Ascending aorta (tissue), 2 donors: ENCODE measurements around the gene VPS37B. TPM values are rescaled to one million over a fixed set of nuclear protein-coding genes. Genes with fewer than 3 reads are reported as not detected.
A peak's percentile ranks its signal among the peaks of the same experiment; 100 is the strongest.

ENCODE experiments used
- DNase-seq, 2 donors: peaks; one replicate each; pipeline ENCODE4 v3.0.0-alpha.2; 2019; ENCODE audit warnings: low spot score in 2 of 2
- H3K27ac ChIP-seq, 2 donors: fragments of 200-600 bp; sonication (generic); one replicate each; pipeline ENCODE4 v1.5.1; 2016 to 2017; ENCODE audit warnings: mild to moderate bottlenecking in 1 of 2
- H3K27me3 ChIP-seq: fragments of 200-600 bp; sonication (generic); one replicate; pipeline ENCODE4 v1.5.1; 2017
- H3K36me3 ChIP-seq, 2 donors: fragments of 200-600 bp; sonication (generic); one replicate each; pipeline ENCODE4 v1.5.1; 2016
- H3K4me1 ChIP-seq, 2 donors: fragments of 200-600 bp; sonication (generic); one replicate each; pipeline ENCODE4 v1.5.1; 2016 to 2017; ENCODE audit warnings: mild to moderate bottlenecking in 1 of 2
- H3K4me3 ChIP-seq, 2 donors: fragments of 200-600 bp; sonication (generic); one replicate each; pipeline ENCODE4 v1.5.1; 2016 to 2017; ENCODE audit warnings: mild to moderate bottlenecking in 1 of 2
- H3K9me3 ChIP-seq, 2 donors: fragments of 200-600 bp; sonication (generic); one replicate each; pipeline ENCODE4 v1.5.1; 2016
- CTCF ChIP-seq, 3 experiments: fragments of 200-600 bp in 2 of 3; fragments of 450-650 bp in 1 of 3; sonication (generic) in 2 of 3; IDR thresholded peaks; one replicate each; pipeline ENCODE4 v1.5.1; 2016 to 2019; ENCODE audit warnings: antibody characterized with exemption in 3 of 3, mild to moderate bottlenecking in 1 of 3, moderate library complexity in 1 of 3
- intact Hi-C: fragments of 100-400 bp; cut with DNase I; formaldehyde crosslinking; loops from one replicate; pipeline ENCODE4 v1.15.1; 2023
- total RNA-seq: library from RNA; depleted of rRNA; stranded (reverse); fragments of >200 nt; gene quantifications from one replicate; pipeline ENCODE4 v1.1.0, GENCODE V29; 2016

VPS37B gene
- total RNA-seq, 1 donor from 2014 or later = 31.8 TPM

- H3K4me1 ChIP-seq = peaks cover 5% of the 10 kb centered on the region in 2 donors
- no peaks in the 10 kb centered on the region for H3K27me3 ChIP-seq
- no peak for TF ChIP-seq CTCF (IDR thresholded peaks at IDR 0.05)
- H3K27ac ChIP-seq = no peak overlapping the region
- peaks cover 63 to 80% of the 10 kb centered on the region in 2 donors for H3K36me3 ChIP-seq
- no peak overlapping the region for H3K4me3 ChIP-seq
- DNase-seq = no peak
- intact Hi-C loops = no loop called here
- H3K9me3 ChIP-seq = no peaks in the 10 kb centered on the region
Observed at GRCh38 chr12:122862872-122863701, 32.8 kb downstream of the VPS37B start.

DNA sequence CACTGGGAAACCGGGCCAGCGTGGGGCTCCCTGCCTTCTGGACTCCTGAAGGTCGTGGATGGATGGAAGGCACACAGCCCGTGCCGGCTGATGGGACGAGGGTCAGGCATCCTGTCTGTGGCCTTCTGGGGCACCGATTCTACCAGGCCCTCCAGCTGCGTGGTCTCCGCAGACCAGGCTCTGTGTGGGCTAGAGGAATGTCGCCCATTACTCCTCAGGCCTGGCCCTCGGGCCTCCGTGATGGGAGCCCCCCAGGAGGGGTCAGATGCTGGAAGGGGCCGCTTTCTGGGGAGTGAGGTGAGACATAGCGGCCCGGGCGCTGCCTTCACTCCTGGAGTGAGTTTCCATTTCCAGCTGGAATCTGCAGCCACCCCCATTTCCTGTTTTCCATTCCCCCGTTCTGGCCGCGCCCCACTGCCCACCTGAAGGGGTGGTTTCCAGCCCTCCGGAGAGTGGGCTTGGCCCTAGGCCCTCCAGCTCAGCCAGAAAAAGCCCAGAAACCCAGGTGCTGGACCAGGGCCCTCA lies 33.8 kb downstream of the VPS37B start:
- no peak for TF ChIP-seq CTCF (IDR thresholded peaks at IDR 0.05)
- no peak for DNase-seq
- Histone ChIP-seq H3K36me3 (peaks cover 62 to 80% of the 10 kb centered on the region in 2 donors), H3K27ac (peak overlapping the region in 1 of 2 donors; percentile 45), H3K27me3 (no peaks in the 10 kb centered on the region), H3K9me3 (no peaks in the 10 kb centered on the region), H3K4me3 (no peak overlapping the region), H3K4me1 (peaks cover 5% of the 10 kb centered on the region in 2 donors)
- intact Hi-C loops = no loop called here

GRCh38 chr12:122861587-122861970 lies 34.3 kb downstream of the VPS37B start:
- no peak for DNase-seq
- Histone ChIP-seq H3K36me3 (peaks cover 61 to 80% of the 10 kb centered on the region in 2 donors), H3K27me3 (no peaks in the 10 kb centered on the region), H3K9me3 (no peaks in the 10 kb centered on the region), H3K27ac (no peak overlapping the region), H3K4me3 (no peak overlapping the region), H3K4me1 (peaks cover 5% of the 10 kb centered on the region in 2 donors)
- no peak for TF ChIP-seq CTCF (IDR thresholded peaks at IDR 0.05)
- intact Hi-C loops = loop anchor here (2.0 kb wide), 1 partner anchor 69 kb away; no protein-coding TSS in a partner anchor

GRCh38 chr12:122860854-122861586 lies 34.9 kb downstream of the VPS37B start:
- no peak for DNase-seq
- H3K9me3 ChIP-seq = no peaks in the 10 kb centered on the region
- no peak for TF ChIP-seq CTCF (IDR thresholded peaks at IDR 0.05)
- no peaks in the 10 kb centered on the region for H3K27me3 ChIP-seq
- H3K4me3 ChIP-seq = no peak overlapping the region
- peaks cover 63 to 80% of the 10 kb centered on the region in 2 donors for H3K36me3 ChIP-seq
- H3K27ac ChIP-seq = peak overlapping the region; percentile 57 to 58
- intact Hi-C loops = loop anchor here (1.0 to 2.0 kb wide), 2 partner anchors 68 to 91 kb away; no protein-coding TSS in a partner anchor
- H3K4me1 ChIP-seq = peaks cover 5% of the 10 kb centered on the region in 2 donors

- no peak overlapping the region for H3K4me3 ChIP-seq
- TF ChIP-seq CTCF (IDR thresholded peaks at IDR 0.05) = peak; percentile 92 to 95 (median 94)
- no peaks in the 10 kb centered on the region for H3K9me3 ChIP-seq
- DNase-seq = peak in 1 of 2 donors; percentile 89
- H3K27ac ChIP-seq = peak overlapping the region; percentile 57 to 58
- intact Hi-C loops = loop anchor here (1.0 to 2.0 kb wide), 2 partner anchors 67 to 92 kb away; no protein-coding TSS in a partner anchor
- H3K36me3 ChIP-seq = peaks cover 67 to 80% of the 10 kb centered on the region in 2 donors
- H3K4me1 ChIP-seq = peaks cover 5% of the 10 kb centered on the region in 2 donors
- no peaks in the 10 kb centered on the region for H3K27me3 ChIP-seq
Observed at GRCh38 chr12:122860040-122860853, 35.7 kb downstream of the VPS37B start.
